ENCODE results near the gene CD59.
"Not testable (repeated sequence)": the region's sequence is repeated elsewhere in the genome, so short reads cannot be mapped to it uniquely, and the experiment has no call there.

The CD59 gene

DNA sequence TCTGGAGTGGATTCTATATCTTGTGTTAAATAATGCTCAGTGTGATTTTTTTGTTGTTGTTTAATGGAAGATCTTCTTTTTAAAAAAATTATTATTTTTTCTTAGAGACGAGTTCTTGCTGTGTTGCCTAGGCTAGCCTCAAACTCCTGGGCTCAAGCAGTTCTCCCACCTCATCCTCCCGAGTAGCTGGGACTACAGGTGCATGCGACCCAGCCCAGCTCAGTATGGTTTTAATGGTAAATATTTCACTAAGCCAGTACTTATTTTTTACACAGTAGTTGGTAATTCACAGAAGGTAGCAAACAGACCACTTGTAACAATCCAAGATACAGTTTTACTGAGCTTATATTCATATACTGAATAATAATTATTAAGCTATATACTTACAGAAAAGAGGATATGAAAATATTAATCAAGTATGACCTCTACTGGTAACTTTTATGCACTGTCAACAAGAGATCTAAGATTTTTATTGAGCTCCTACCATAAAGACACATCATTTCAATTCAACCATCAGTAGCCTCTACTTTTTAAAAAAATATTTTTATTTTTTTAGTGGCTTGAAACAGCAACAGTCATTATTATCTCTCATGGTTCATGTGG, 6.1 kb upstream of the CD59 start:
- no peak for DNase-seq

DNA sequence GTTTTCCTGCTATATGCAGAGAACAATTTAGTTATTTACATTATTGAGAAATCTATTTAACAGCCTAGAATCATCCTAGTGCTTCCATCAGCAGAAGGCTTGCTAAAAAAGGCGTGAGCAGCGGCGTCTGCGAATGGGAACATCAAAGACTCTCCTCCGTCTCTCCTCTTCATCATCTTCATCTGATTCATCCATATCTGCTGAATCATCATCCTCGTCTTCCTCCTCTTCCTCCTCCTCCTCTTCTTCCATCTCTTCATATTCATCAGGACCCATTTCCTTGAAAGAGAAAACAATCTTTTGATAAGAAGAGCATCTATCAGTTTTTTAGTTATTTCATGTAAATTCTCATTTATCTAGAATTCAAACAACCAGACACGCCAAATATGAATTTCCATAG, 5.6 kb upstream of the CD59 start:
- no peak for DNase-seq

DNA sequence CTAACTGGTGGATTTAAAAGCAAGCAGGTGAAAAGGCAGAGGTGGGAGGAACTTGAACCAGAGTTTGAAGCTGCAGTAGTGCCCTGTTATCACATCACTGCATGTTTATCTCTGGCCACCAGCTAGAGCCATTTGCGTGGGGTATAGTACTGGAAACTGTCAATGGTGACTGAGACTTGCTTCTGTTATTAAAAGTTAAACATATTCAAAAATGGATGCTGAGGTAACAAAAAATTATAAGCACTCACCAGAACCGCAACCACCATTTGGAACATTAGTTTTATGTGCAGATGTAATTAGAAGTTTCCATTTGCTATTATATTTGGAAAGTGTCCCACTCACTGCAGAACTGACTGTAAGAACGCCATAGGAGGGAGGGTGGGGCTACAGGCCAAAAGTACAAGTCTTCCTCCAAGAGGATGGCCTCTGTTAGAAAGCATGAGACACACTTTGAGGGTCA, 1.2 kb upstream of the CD59 start:
- DNase-seq = no peak

DNA sequence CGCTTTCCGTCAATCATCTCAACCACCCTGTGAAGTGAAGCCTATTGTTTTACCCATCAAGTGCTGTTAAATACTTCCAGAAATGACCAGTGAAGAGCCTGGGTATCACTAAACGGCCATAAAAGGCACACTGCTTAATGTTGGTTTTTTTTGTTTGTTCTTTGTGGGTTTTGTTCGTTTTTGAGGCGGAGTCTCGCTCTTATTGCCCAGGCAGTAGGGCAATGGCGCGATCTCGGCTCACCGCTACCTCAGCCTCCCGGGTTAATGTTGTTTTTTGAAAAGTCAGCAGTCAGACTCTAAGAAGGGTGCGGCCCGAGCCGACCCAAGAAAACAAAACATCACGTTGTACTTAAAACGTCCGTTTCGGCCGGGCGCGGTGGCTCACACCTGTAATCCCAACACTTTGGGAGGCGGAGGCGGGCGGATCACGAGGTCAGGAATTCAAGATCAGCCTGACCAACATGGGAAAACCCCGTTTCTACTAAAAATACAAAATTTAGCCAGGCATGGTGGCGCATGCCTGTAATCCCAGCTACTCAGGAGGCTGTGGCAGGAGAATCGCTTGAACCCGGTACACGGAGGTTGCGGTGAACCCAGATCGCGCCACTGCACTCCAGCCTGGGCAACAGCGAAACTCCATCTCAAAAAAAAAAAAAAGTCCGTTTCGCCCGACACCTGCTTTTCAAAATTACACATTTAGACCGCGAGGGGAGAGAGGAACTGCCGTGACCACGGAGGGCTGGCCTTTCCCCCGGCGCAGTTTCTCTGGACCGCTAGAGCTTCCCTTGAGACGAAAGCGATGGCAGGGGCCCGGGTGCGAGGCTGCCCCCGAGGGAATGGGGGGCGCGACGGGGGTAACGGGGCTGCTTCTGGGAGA, 714 bp downstream of the CD59 start:
- DNase-seq = no peak

DNA sequence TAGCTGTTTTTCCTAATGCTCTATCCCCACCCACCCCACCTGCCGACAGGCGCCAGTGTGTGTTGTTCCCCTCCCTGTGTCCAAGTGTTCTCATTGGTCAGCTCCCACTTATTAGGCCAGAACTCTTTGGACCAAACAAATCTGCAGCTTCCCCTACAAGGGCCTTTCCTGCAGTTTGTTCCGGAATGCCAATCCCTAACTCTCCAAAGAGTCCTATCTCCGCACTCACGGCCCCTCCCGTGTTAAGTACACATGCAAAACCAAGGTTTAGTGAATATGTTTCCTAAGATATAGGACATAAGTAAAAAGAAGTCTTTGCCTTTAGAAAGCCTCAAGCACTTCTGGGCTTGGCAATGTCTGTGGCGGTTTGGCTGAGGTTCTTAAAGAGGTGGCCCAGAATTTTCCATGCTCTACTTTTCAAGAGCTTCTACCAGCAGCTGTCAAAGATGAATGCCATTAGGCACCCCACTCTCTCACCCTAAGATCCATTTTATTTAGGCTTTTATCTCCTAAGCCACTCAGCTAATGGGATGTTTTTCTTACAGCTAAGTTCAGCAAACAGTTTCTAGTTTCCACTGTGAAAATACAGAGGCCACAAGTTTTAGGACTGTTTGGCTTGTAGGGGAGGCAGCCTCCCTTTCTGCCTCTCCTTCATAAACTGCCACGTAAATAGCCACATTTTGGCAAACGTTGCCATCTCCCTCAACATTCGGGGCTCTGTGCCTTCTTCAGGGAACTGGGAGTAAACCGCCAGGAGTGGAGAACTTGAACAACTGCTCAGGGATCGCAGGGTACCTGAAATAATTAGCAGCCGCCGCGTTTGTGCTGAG, 1.6 kb downstream of the CD59 start:
- no peak for DNase-seq

DNA sequence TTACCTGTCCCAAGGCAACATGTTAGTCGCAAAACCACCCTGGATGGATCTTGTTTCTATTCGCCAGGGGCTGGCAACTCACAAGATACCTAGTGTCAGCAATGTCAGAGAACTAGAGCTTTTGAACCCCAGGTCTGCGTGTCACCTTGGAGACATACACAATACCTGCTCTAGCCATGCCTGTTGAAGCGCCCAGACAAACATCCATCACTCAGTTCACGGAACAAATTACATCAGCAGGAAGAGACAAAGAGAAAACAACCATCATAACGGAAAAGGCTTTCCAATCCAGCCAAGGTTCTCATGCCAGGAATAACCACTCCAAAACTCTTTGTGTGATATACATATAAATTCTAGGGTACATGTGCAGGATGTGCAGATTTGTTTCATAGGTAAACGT, 2.2 kb downstream of the CD59 start:
- peak; percentile 83 for DNase-seq

DNA sequence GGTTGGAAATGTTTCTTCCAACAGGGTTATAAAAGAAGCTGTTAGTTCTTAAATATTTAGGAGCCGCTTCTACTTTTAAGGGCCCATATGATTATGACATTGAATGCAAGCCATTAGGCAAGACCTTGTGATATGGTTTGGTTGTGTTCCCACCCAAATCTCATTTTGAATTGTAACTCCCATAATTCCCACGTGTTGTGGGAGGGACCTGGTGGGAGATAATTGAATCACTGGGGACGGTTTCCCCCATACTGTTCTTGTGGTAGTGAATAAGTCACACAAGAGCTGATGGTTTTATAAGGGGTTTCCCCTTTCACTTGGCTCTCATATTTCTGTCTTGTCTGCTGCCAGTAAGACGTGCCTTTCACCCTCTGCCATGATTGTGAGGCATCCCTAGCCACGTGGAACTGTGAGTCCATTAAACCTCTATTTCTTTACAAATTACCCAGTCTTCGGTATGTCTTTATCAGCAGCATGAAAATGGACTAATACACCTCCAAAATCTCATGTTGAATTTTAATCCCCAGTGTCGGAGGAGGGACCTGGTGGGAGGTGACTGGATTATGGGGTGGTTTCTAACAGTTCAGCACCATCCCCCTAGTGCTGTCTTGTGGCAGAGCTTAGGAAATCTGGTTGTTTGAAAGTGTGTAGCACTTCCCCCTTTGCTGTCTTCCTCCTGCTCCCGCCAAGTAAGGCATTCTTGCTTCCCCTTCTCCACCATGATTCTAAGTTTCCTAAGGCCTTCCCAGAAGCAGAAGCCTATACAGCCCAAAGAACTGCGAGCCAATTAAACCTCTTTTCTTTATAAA, 4.3 kb downstream of the CD59 start:
- no peak for DNase-seq

DNA sequence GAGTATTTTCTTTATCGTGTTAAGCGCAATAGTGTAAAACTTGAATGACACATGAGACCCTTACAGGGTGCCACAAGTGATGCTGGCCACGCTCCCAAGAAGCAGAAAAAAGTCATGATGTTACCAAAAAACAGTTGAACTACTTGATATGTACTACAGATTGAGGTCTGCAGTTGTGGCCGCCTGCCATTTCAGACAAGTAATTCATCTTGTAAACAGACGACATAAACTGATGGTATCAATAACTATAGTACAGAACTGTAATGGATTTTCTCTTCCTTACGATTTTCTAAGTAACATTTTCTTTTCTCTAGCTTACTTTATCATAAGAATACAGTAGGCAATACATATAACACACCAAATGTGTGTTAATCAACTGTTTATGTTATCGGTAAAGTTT, 5.5 kb downstream of the CD59 start:
- DNase-seq = no peak

DNA sequence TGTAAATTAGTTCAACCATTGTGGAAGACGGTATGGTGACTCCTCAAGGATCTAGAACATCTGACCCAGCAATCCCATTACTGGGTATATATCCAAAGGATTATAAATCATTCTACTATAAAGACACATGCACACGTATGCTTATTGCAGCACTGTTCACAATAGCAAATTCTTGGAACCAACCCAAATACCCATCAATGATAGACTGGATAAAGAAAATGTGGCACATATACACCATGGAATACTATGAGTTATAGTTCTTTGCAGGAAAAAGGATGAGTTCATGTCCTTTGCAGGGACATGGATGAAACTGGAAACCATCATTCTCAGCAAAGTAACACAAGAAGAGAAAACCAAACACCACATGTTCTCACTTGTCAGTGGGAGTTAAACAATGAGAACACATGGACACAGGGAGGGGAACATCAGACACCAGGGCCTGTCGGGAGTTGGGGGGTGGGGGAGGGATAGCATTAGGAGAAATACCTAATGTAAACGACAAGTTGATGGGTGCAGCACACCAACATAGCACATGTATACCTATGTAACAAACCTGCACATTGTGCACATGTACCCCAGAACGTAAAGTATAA, 7.1 kb downstream of the CD59 start:
- not testable (repeated sequence) for DNase-seq

DNA sequence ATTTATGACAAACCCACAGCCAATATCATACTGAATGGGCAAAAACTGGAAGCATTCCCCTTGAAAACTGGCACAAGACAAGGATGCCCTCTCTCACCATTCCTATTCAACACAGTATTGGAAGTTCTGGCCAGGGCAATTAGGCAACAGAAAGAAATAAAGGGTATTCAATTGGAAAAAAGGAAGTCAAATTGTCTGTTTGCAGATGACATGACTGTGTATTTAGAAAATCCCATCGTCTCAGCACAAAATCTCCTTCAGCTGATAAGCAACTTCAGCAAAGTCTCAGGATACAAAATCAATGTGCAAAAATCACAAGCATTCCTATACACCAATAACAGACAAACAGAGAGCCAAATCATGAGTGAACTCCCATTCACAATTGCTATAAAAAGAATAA, 8.7 kb downstream of the CD59 start:
- DNase-seq = not testable (repeated sequence)

DNA sequence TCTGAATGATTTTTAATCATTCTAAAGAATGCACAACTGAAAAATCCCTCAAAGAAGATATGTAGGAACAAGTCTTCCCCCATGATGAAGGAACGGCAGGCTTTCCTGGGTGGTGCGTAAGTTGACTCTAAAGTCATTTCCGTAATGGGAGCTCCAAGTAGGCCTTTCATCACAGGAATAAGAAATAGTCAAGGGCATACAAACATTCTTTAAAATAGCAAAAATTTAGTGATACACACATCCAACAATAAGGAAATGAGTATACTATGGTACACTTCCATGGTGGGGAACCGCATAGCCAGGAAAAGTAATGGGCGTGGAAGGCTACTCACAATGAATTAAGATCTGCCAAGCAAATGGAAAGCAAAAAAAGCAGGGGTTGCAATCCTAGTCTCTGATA, 10.7 kb downstream of the CD59 start:
- DNase-seq = no peak

DNA sequence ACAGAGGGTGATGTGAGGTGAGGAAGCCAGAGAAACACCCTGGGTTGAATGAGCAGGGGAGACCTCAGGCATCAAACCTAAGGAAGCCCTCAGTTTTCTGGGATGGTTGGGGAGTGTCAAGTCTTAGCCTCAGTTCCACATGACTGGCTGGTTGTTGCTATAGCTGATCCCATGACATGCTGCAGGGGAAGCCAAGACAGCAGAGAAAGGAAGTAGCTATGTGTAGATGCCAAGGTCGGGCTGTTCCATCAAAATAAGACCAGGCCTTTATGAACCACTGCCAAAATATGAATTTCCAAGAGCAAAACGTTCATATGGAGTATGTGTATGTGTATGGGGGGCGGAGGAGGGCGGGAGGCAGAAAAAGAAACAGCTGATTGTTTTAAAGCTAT, 11.6 kb downstream of the CD59 start:
- no peak for DNase-seq

DNA sequence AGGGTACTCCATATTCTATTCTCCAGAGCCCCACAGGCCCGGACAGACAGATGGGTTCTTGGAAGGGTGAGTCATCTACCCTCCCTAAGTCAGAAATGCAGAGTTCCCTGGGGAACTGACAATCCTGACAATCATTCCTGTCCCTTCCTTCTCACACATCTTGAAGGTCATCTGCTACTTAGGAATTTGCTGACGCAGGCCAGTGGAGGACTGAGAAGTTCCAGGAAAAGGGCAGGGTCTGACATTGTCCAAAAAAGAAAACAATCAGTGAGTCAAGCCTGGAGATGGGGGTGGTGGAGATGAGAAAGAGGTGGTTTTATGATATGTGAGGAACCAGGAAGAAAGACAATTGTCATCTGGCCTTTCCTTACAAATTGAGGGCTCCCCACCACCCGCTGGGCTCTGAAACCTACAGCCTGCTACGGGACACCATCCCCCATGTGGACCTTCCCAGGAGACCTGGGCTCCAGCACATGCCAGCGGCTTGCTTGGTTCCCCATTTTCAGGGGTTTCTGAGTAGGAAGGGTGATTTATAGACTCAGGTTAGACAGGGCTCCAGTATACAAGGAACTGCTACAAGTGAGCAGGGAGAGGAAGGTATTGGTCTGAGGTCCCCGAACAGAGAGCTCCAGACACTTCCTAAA, 12.9 kb downstream of the CD59 start:
- no peak for DNase-seq

DNA sequence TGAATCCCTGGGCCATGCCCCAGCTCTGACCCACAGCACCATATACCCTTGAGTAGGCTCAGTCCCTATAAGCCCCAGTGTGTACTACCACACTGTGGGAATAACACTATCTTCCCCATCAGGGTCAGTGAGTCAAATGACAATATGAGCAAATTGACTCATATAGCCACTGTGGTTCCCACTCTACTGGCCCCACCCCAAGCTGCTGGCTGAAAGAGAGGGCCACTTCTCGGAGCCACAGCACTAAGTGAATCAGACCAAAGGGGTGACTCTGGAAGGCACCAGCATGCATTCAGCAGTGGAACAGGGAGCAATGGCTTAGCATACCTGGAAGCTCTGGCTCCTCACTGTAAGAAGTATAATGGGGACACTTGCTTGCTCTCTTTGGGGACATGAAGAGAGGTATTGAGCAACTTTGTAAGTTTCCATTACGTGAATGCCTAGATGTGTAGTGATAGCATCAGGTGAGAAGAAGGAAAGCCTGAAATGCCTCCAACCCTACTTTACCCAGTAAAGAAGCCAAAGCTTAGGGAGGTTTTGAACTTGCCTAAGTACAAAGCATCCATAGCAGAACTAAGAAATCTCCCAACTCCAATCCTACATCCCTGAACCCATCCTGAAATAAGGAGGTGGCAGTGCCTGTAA, 13.5 kb downstream of the CD59 start:
- no peak for DNase-seq

DNA sequence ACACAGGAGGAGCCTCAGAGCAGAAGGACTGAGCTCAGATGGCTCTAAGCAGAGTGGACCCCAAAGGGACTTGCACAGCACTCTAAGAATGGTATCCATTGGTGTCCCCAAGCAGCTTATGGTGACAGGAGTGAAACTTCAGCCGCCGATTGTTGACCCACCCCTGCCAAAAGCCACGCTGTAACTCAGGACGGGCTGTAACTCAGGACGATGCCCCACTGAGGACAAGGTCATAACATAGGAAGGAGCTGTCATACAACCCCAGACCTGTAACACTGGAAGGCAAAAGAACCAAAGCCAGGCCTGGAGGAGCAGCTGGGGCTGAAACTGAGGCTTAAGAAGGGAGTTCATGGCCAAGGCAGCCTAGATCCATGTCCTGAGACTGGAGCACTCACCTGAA, 14.2 kb downstream of the CD59 start:
- DNase-seq = no peak

DNA sequence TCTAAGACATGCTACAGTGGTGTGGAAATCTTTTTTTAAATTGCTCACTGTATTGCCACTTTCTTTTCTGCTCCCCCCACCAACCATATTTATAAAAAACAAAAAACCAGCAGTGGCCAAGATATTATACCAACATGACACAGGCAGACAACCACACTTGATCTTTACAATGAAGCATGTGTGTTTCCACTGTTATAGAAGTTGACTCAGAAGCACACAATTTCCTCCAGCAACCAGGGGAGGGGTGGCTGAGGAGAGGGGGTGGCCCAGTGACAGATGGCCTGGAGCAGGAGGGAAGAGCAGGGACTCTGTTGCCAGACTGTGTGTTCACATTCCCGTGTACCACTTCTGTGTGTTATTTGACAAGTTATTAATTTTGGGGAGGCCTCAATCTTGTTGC, 14.8 kb downstream of the CD59 start:
- no peak for DNase-seq

DNA sequence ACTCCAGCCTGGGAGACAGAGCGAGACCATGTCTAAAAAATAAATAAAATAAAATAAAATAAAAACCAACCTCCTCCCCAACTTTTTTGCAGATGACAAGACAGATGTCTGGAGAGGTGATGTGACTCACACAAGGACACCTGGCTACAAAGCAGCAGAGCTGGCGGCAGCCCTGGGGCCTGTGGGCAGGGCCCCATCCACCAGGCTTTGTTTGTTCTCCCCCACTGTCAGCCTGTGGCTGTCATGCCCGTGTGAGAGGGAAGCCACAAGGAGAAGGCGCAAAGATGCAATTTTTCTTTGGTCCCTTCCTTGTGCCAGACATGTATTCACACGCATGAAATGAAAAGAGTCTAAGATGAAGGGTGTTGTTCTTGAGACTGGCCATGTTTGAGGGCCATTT, 16.6 kb downstream of the CD59 start:
- no peak for DNase-seq

DNA sequence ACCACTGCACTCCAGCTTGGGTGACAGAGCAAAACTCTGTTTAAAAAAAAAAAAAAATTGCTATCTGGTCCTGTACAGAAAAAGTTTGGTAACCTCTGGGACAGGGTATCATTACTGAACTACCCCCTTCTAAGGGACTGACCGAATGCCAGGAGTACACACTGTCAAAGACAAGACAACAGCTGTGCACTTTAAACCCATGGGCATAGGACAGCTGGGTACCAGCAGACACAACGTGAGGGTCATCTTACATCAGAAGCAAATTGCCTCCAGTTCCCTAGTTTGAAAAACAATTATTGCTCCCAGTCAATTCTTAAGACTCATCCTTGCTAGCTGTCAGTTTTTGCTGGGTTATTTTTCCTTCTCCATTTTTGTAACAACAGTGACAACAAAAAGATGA, 17.8 kb downstream of the CD59 start:
- no peak for DNase-seq

DNA sequence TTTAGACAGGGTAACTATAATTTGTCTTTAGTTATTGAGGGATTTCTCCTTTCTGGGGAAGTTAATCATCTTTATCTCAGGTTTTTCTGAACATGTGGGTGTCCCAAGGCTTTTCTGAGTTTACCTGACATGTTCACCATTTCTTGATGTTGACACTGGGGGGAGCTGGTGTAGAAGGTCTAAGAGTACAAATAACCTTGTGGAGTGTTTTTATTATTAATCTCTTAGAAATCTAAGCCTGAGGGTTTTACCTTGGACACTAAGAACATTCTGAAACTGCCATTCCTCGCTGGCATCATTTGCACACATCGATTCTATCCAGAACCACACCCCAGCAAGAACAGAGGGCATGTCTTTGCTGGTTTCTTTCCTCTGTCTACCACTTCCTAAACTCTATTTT, 20.0 kb downstream of the CD59 start:
- no peak for DNase-seq

DNA sequence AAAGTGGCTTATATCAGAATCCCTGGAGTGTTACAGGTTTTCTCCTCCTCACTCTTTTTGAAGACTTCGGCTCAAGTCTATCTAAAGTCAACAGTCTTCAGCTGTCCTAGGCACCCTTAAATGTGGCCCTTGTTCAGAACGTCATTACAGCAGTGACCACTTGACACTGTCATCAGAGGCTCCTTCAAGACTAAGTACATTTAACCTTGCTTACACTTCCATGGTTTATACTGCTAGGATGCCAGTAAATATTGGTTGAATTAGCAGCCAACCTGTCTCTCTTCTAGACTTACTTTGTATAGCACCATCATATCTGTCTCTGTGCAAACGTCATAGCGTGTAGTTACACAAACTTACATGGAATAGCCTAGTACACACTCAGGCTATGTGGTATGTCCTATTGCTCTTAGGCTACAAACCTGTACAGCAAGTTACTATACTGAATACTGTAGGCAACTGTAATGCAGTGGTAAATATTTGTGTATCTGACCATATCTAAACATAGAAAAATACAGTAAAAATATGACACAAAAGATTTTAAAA, 22.3 kb downstream of the CD59 start:
- DNase-seq = no peak
